Measurements from ENCODE around the gene NME9. TPM values are rescaled to one million over a fixed set of nuclear protein-coding genes. Genes with fewer than 3 reads are reported as not detected.

Gene NME9
- total and polyA plus RNA-seq, 10 of the 15 experiments (the other 5 are each of a cell fraction or from before 2014, with no cell fraction given): 0.09 to 0.68 (median 0.22) TPM; not detected in 6

GRCh38 chr3:138329127-138329983 lies at the start of gene NME9 (continued):
- peak; percentile 52 to 69 (median 64) for TF ChIP-seq CTCF (IDR thresholded peaks at IDR 0.05 in 2 of 3, conservative IDR thresholded peaks at IDR 0.05 in 1 of 3; ENCODE audit: control insufficient read depth in 2 of 3, extremely low read depth in 1 of 3, insufficient read depth in 1 of 3, low read depth in 3 of 3, low read length in 3 of 3)
- no peak for TF ChIP-seq BCLAF1 (IDR thresholded peaks at IDR 0.05)
- TF ChIP-seq ZNF622 (IDR thresholded peaks at IDR 0.05): no peak
- no peak for TF ChIP-seq KAT2A (conservative IDR thresholded peaks at IDR 0.05; ENCODE audit: control insufficient read depth, low read depth, low read length)

- no peak overlapping the region for H3K4me3 ChIP-seq
- peaks cover 0 to 13% of the 10 kb centered on the region in 2 experiments; a peak in 2 of 4 replicates for H3K27me3 ChIP-seq (replicated peaks in 1 of 2; ENCODE audit: control insufficient read depth in 2 of 2, insufficient read depth in 2 of 2, low read length in 1 of 2)
- no peak for FAIRE-seq
- RAD21 ChIA-PET (ENCODE audit: unreplicated experiment): no interaction called here
- ATAC-seq: no peak
- H3K9me3 ChIP-seq (replicated peaks; ENCODE audit: control insufficient read depth, insufficient read depth, low read length): no peaks in the 10 kb centered on the region
- no peaks in the 10 kb centered on the region for H3K79me2 ChIP-seq (ENCODE audit: control insufficient read depth, insufficient read depth, low read length)
- CTCF ChIA-PET: no interaction called here
- intact Hi-C loops (cut with micrococcal nuclease; ENCODE audit: unreplicated experiment) (no loop called here), in situ Hi-C loops (cut with MboI) (no loop called here)
- no TSS peak for BruUV-seq (replicated peaks)
- no peak overlapping the region for H3K4me2 ChIP-seq (ENCODE audit: control insufficient read depth, insufficient read depth)
- no CpG with 5 or more reads among the region's 1 CpG for WGBS (ENCODE audit: insufficient coverage, insufficient replicate concordance, low lambda C conversion rate, missing lambda C conversion rate)
- H3K4me1 ChIP-seq (ENCODE audit: control insufficient read depth, insufficient read depth, low read length): no peaks in the 10 kb centered on the region
- DNase-seq (ENCODE audit: low read depth, low spot score): no peak
- no peak overlapping the region for H3K9ac ChIP-seq (ENCODE audit: control insufficient read depth, insufficient read depth, low read length)
- SMC1A ChIA-PET (ENCODE audit: uncharacterized antibody, unreplicated experiment): no interaction called here
- POLR2A ChIA-PET: no interaction called here
- 0 out of 2 replicates have a peak, but pooled peaks cover 2% of the 10 kb centered on the region for H4K20me1 ChIP-seq (ENCODE audit: control insufficient read depth, insufficient read depth)
- H2AFZ ChIP-seq (ENCODE audit: control insufficient read depth, low read depth, low read length): no peak overlapping the region
- no peaks in the 10 kb centered on the region for H3K36me3 ChIP-seq (ENCODE audit: control insufficient read depth in 2 of 2, insufficient read depth in 2 of 2, low read length in 1 of 2)
- no peak overlapping the region for H3K27ac ChIP-seq (ENCODE audit: control insufficient read depth, insufficient read depth)
- no peak for TF ChIP-seq ZBTB40 (IDR thresholded peaks at IDR 0.05; ENCODE audit: borderline replicate concordance)
- no peak for TF ChIP-seq ZNF384 (IDR thresholded peaks at IDR 0.05; ENCODE audit: borderline replicate concordance, low read depth, low read length)
- TF ChIP-seq ZNF687 (IDR thresholded peaks at IDR 0.05): no peak
These were observed 49.3 kb upstream of the NME9 start for GRCh38 chr3:138378990-138379389.

Measured in GM12878 (cell line).